H54 (cell line): ENCODE measurements around the gene SRGAP3.

Experiments used
- DNase-seq: peaks from one replicate; pipeline ENCODE4 v3.0.0; 2011; ENCODE audit warnings: low spot score, mixed read lengths; ENCODE audit not compliant: insufficient read length
- FAIRE-seq: peaks from 3 replicates; lab custom pipeline; 2011; peaks lifted over from hg19 to GRCh38; lab: Jason Lieb, UNC
- POLR2A ChIP-seq: IDR thresholded peaks from 2 replicates; pipeline ENCODE4 v1.6.1; 2011; ENCODE audit warnings: low read depth, mild to moderate bottlenecking, low read length

Gene SRGAP3

GRCh38 chr3:9156604-9157003, 92.8 kb downstream of the SRGAP3 start:
- no peak for FAIRE-seq
- no peak for DNase-seq
- TF ChIP-seq POLR2A, result no peak

GRCh38 chr3:9155028-9155427, 94.4 kb downstream of the SRGAP3 start:
- no peak for FAIRE-seq
- DNase-seq, result no peak
- TF ChIP-seq POLR2A, result no peak

- TF ChIP-seq POLR2A, result no peak
- DNase-seq, result no peak
Observed at GRCh38 chr3:9153904-9154619, 95.4 kb downstream of the SRGAP3 start.

GRCh38 chr3:9151240-9151639, 98.2 kb downstream of the SRGAP3 start:
- no peak for DNase-seq
- TF ChIP-seq POLR2A, result no peak
- FAIRE-seq, result no peak

More at GRCh38 chr3:9153904-9154619, 95.4 kb downstream of the SRGAP3 start:
- FAIRE-seq, result no peak

- no peak for DNase-seq
- TF ChIP-seq POLR2A, result no peak
- FAIRE-seq, result no peak
Observed at GRCh38 chr3:9149566-9149965, 99.9 kb downstream of the SRGAP3 start.

- FAIRE-seq (no peak), DNase-seq (no peak)
- TF ChIP-seq POLR2A, result no peak
Observed at GRCh38 chr3:9147896-9148266, 101.6 kb downstream of the SRGAP3 start.

- no peak for TF ChIP-seq POLR2A
- no peak for DNase-seq
- no peak for FAIRE-seq
Observed at GRCh38 chr3:9147215-9147895, 102.1 kb downstream of the SRGAP3 start.

- no peak for TF ChIP-seq POLR2A
- FAIRE-seq, result no peak
Observed at GRCh38 chr3:9146367-9147071, 102.9 kb downstream of the SRGAP3 start.

GRCh38 chr3:9143184-9143583, 106.3 kb downstream of the SRGAP3 start:
- FAIRE-seq (no peak), DNase-seq (no peak)
- no peak for TF ChIP-seq POLR2A

More at GRCh38 chr3:9146367-9147071, 102.9 kb downstream of the SRGAP3 start:
- no peak for DNase-seq

- no peak for TF ChIP-seq POLR2A
- FAIRE-seq (no peak), DNase-seq (no peak)
Observed at GRCh38 chr3:9142362-9142761, 107.1 kb downstream of the SRGAP3 start.

GRCh38 chr3:9141928-9142289, 107.5 kb downstream of the SRGAP3 start:
- no peak for DNase-seq
- no peak for TF ChIP-seq POLR2A
- no peak for FAIRE-seq

- FAIRE-seq, result no peak
- no peak for TF ChIP-seq POLR2A
- no peak for DNase-seq
Observed at GRCh38 chr3:9139366-9139765, 110.1 kb downstream of the SRGAP3 start.

GRCh38 chr3:9137676-9138075, 111.8 kb downstream of the SRGAP3 start:
- FAIRE-seq, result no peak
- TF ChIP-seq POLR2A, result no peak
- no peak for DNase-seq

GRCh38 chr3:9136746-9137465, 112.5 kb downstream of the SRGAP3 start:
- FAIRE-seq (no peak), DNase-seq (no peak)
- no peak for TF ChIP-seq POLR2A
